GM23338 (cell line): ENCODE measurements around the gene RABL6. TPM values are rescaled to one million over a fixed set of nuclear protein-coding genes. Genes with fewer than 3 reads are reported as not detected.

Source experiments
- ATAC-seq: fragments of 200-7000 bp; cut with Tn5 transposase; 3 replicates; pipeline ENCODE4 v1.9.1; 2020
- DNase-seq: peaks from one replicate; pipeline ENCODE4 v3.0.0-alpha.2; 2015; ENCODE audit warnings: low spot score
- H2AFZ ChIP-seq: fragments of 200-600 bp; sonication (generic); 2 replicates; pipeline ENCODE4 v1.8.0; 2016; ENCODE audit warnings: antibody characterized with exemption, mild to moderate bottlenecking, moderate library complexity
- H3F3A ChIP-seq: fragments of 200-600 bp; sonication (generic); replicated peaks from 2 replicates; pipeline ENCODE4 v1.8.0; 2017; ENCODE audit warnings: antibody characterized with exemption, mixed run types, low read depth
- H3K27ac ChIP-seq: fragments of 200-600 bp; sonication (generic); 2 replicates; pipeline ENCODE4 v1.6.1; 2016; ENCODE audit warnings: low read depth
- H3K27me3 ChIP-seq: fragments of 200-600 bp; sonication (generic); 2 replicates; pipeline ENCODE4 v1.8.0; 2016; ENCODE audit warnings: mild to moderate bottlenecking, mixed run types, moderate library complexity; ENCODE audit not compliant: insufficient read depth
- H3K36me3 ChIP-seq: fragments of 200-600 bp; sonication (generic); 2 replicates; pipeline ENCODE4 v1.8.0; 2016; ENCODE audit warnings: mild to moderate bottlenecking; ENCODE audit not compliant: insufficient read depth
- H3K4me1 ChIP-seq: fragments of 200-600 bp; sonication (generic); 2 replicates; pipeline ENCODE4 v1.8.0; 2016; ENCODE audit warnings: mild to moderate bottlenecking, moderate library complexity; ENCODE audit not compliant: insufficient read depth
- H3K4me2 ChIP-seq: fragments of 200-600 bp; sonication (generic); 2 replicates; pipeline ENCODE4 v1.7.1; 2017; ENCODE audit warnings: mixed run types
- H3K4me3 ChIP-seq: fragments of 200-600 bp; sonication (generic); 2 replicates; pipeline ENCODE4 v1.6.1; 2016; ENCODE audit warnings: mixed run types
- H3K79me2 ChIP-seq: fragments of 200-600 bp; sonication (generic); replicated peaks from 2 replicates; pipeline ENCODE4 v1.8.0; 2017; ENCODE audit warnings: mild to moderate bottlenecking; ENCODE audit not compliant: insufficient read depth
- H3K9me2 ChIP-seq: fragments of 200-600 bp; sonication (generic); 2 replicates; pipeline ENCODE4 v1.8.0; 2017; ENCODE audit not compliant: insufficient read depth
- H4K20me1 ChIP-seq: fragments of 200-600 bp; sonication (generic); replicated peaks from 2 replicates; pipeline ENCODE4 v1.8.0; 2017; ENCODE audit warnings: mild to moderate bottlenecking; ENCODE audit not compliant: insufficient read depth
- H3K27ac Mint-ChIP-seq: 2 replicates; pipeline ENCODE4 v1.8.0; 2020; ENCODE audit warnings: inconsistent platforms, mild to moderate bottlenecking, moderate library complexity, mixed read lengths
- H3K27me3 Mint-ChIP-seq: 3 replicates; pipeline ENCODE4 v1.8.0; 2022; ENCODE audit warnings: low read depth, mild to moderate bottlenecking, moderate library complexity, mixed read lengths, inconsistent platforms; ENCODE audit not compliant: insufficient read depth, poor library complexity
- H3K36me3 Mint-ChIP-seq: 3 replicates; pipeline ENCODE4 v1.8.0; 2021; ENCODE audit warnings: low read depth, mild to moderate bottlenecking, inconsistent platforms, moderate library complexity, mixed read lengths
- H3K4me1 Mint-ChIP-seq: 3 replicates; pipeline ENCODE4 v1.8.0; 2020; ENCODE audit warnings: mild to moderate bottlenecking, inconsistent platforms, mixed read lengths
- H3K4me3 Mint-ChIP-seq: 3 replicates; pipeline ENCODE4 v1.8.0; 2021; ENCODE audit warnings: moderate library complexity, mild to moderate bottlenecking, inconsistent platforms, mixed read lengths
- H3K9me3 Mint-ChIP-seq: 3 replicates; pipeline ENCODE4 v1.8.0; 2020; ENCODE audit warnings: moderate library complexity, mild to moderate bottlenecking, inconsistent platforms, mixed read lengths
- EZH2 ChIP-seq: fragments of 200-600 bp; sonication (generic); IDR thresholded peaks from one replicate; pipeline ENCODE4 v1.8.0; 2017; ENCODE audit warnings: antibody characterized with exemption, mild to moderate bottlenecking, low read depth; ENCODE audit not compliant: unreplicated experiment
- JUNB ChIP-seq: IDR thresholded peaks from one replicate; pipeline ENCODE4 v1.6.1; 2016; ENCODE audit warnings: antibody characterized with exemption; ENCODE audit not compliant: unreplicated experiment
- POLR2AphosphoS5 ChIP-seq: IDR thresholded peaks from 2 replicates; pipeline ENCODE4 v1.6.1; 2016; ENCODE audit warnings: antibody characterized with exemption, low read depth
- STAT1 ChIP-seq: IDR thresholded peaks from one replicate; pipeline ENCODE4 v1.6.1; 2016; ENCODE audit warnings: antibody characterized with exemption; ENCODE audit not compliant: unreplicated experiment
- long read RNA-seq: library from polyadenylated mRNA; unstranded; transcript quantifications from one replicate; pipeline ENCODE4 v2.0.0, GENCODE V29; 2020; ENCODE audit not compliant: unreplicated experiment
- polyA plus RNA-seq: library from polyadenylated mRNA; unstranded; fragments of >200 nt; fragmentation: Nextera tagmentation; extraction: Ambion mirVana; gene quantifications from 2 replicates; pipeline ENCODE4 v1.2.1, GENCODE V29; 2016
- total RNA-seq: library from RNA; depleted of rRNA; stranded (reverse); fragments of >200 nt; shearing (Covaris generic); gene quantifications from 2 replicates; pipeline ENCODE4 v1.2.3, GENCODE V29; 2014; rRNA removed
- TF ChIP-seq, protein P1 (sequence below): IDR thresholded peaks from one replicate; pipeline ENCODE4 v1.6.1; 2018; ENCODE audit warnings: antibody characterized with exemption; ENCODE audit not compliant: unreplicated experiment
- TF ChIP-seq, protein P2 (sequence below), 2 experiments: fragments of 200-600 bp in 1 of 2; sonication (generic) in 1 of 2; conservative IDR thresholded peaks; 2 replicates each; pipeline versions ENCODE4 v1.5.1 to v1.6.1; 2016 to 2017; ENCODE audit warnings: antibody characterized with exemption in 2 of 2, low read depth in 2 of 2, mild to moderate bottlenecking in 2 of 2, moderate library complexity in 1 of 2

RABL6 gene, protein sequence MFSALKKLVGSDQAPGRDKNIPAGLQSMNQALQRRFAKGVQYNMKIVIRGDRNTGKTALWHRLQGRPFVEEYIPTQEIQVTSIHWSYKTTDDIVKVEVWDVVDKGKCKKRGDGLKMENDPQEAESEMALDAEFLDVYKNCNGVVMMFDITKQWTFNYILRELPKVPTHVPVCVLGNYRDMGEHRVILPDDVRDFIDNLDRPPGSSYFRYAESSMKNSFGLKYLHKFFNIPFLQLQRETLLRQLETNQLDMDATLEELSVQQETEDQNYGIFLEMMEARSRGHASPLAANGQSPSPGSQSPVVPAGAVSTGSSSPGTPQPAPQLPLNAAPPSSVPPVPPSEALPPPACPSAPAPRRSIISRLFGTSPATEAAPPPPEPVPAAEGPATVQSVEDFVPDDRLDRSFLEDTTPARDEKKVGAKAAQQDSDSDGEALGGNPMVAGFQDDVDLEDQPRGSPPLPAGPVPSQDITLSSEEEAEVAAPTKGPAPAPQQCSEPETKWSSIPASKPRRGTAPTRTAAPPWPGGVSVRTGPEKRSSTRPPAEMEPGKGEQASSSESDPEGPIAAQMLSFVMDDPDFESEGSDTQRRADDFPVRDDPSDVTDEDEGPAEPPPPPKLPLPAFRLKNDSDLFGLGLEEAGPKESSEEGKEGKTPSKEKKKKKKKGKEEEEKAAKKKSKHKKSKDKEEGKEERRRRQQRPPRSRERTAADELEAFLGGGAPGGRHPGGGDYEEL
- 117 and 127 TPM in 2 replicates for total RNA-seq
- polyA plus RNA-seq = 59.1 and 66.7 TPM in 2 replicates
- long read RNA-seq, partial matches to known transcripts = 8 of 9 reads
- long read RNA-seq, other reads (novel, unspliced or antisense) = 0 of 9 reads

DNA sequence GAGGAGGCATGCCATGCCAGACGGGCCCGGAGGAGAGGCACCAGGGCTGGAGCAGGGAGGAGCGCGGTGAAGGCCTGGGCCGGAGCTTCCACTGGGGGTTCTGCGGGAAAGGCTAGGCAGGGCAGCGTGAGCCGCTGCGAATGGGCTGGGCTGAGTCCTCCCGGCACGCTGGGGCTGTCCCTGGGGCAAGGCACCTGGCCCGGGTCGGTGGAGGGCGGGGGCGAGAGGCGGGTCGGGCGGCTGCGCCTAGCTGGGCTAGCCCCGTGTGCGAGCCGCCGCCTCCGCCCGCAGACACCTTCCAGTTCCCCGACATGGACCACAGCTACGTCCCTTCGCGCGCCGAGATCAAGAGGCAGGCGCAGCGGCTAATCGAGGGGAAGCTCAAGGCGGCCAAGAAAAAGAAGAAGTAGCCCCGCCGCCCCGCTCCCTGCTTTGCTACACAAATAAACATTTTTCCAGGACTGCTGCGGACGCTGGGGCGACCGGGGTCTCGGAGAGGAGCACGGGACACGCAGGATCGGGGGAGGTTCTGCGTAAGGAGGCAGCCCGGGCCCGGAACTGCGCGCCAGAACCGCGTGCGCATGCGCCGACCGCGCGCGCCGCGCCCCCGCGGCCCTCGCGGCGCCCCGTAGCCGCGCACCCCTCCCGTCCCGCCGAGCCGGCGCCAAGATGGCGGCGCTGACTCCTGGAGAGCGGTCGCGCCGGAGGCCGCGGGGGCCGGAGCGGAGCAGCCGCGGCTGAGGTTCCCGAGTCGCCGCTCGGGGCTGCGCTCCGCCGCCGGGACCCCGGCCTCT is at the start of gene RABL6:
RABL6 (plus strand) TSS at position 668 of the 794 bp plus-strand sequence. CDS start 249 bp downstream, outside the sequence.
- Histone ChIP-seq H3K4me1 (peaks cover 11% of the 10 kb centered on the region; the same call in 1 of the 2 replicates), H3K9me2 (no peaks in the 10 kb centered on the region), H3K4me2 (peak within 1 kb of the TSS; percentile 94), H3K27ac (0 out of 2 replicates have a peak within 1 kb of the TSS, but pooled peaks have one; percentile 50), H3K36me3 (peaks cover 4% of the 10 kb centered on the region; the same call in 1 of the 2 replicates), H2AFZ (0 out of 2 replicates have a peak within 1 kb of the TSS, but pooled peaks have one; percentile 89), H3K79me2 (peaks cover 41% of the 10 kb centered on the region), H4K20me1 (peaks cover 34% of the 10 kb centered on the region), H3K4me3 (peak within 1 kb of the TSS; percentile 97), H3F3A (0 out of 2 replicates have a peak, but pooled peaks cover 3% of the 10 kb centered on the region), H3K27me3 (no peaks in the 10 kb centered on the region)
- H3K9me3 Mint-ChIP-seq = no peaks in the 10 kb centered on the region; the same call in 2 of the 3 replicates
- H3K27me3 Mint-ChIP-seq = peaks cover 23% of the 10 kb centered on the region
- DNase-seq (peak; percentile 83), ATAC-seq (peak; percentile 71)
- peak within 1 kb of the TSS; percentile 88 for H3K4me3 Mint-ChIP-seq
- peak within 1 kb of the TSS; percentile 91 for H3K27ac Mint-ChIP-seq
- TF ChIP-seq EZH2 (no peak), POLR2AphosphoS5 (peak; percentile 78)
- H3K4me1 Mint-ChIP-seq = peaks cover 23% of the 10 kb centered on the region
- peaks cover 30% of the 10 kb centered on the region for H3K36me3 Mint-ChIP-seq

DNA sequence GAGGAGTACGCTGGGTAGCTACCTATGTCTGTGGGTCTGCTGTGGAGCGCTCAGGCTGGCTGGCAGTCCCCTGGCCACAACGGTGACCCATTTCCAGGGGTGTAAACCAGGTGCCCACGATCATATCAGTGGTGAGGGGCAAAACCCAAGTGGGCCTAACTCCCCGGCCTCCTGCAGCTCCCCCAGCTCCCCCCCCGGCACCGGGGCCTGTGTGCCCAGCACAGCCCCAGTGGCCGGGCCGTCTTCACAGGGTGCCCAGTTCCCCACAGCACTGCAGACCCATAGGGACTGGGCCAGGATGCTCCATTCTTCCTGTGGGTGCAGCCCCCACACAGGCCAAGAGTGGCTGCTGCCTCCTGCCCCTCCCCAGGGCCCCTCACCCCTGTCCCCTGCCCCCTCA is 48.7 kb upstream of the RABL6 start:
- Histone ChIP-seq H3F3A (0 out of 2 replicates have a peak, but pooled peaks cover 5% of the 10 kb centered on the region), H4K20me1 (no peaks in the 10 kb centered on the region), H3K27ac (no peak overlapping the region), H3K27me3 (no peaks in the 10 kb centered on the region), H3K4me3 (no peak overlapping the region), H3K9me2 (no peaks in the 10 kb centered on the region), H3K36me3 (no peaks in the 10 kb centered on the region), H3K4me2 (no peak overlapping the region), H3K79me2 (no peaks in the 10 kb centered on the region), H2AFZ (no peak overlapping the region), H3K4me1 (no peaks in the 10 kb centered on the region)
- ATAC-seq (no peak), DNase-seq (no peak)
- Mint-ChIP-seq H3K27ac (no peak overlapping the region), H3K36me3 (no peaks in the 10 kb centered on the region), H3K4me3 (no peak overlapping the region), H3K9me3 (peaks cover 12% of the 10 kb centered on the region), H3K4me1 (peaks cover 13% of the 10 kb centered on the region), H3K27me3 (peaks cover 11% of the 10 kb centered on the region)
- TF ChIP-seq STAT1 (no peak), JUNB (no peak), EZH2 (no peak)
- TF ChIP-seq, protein P1, sequence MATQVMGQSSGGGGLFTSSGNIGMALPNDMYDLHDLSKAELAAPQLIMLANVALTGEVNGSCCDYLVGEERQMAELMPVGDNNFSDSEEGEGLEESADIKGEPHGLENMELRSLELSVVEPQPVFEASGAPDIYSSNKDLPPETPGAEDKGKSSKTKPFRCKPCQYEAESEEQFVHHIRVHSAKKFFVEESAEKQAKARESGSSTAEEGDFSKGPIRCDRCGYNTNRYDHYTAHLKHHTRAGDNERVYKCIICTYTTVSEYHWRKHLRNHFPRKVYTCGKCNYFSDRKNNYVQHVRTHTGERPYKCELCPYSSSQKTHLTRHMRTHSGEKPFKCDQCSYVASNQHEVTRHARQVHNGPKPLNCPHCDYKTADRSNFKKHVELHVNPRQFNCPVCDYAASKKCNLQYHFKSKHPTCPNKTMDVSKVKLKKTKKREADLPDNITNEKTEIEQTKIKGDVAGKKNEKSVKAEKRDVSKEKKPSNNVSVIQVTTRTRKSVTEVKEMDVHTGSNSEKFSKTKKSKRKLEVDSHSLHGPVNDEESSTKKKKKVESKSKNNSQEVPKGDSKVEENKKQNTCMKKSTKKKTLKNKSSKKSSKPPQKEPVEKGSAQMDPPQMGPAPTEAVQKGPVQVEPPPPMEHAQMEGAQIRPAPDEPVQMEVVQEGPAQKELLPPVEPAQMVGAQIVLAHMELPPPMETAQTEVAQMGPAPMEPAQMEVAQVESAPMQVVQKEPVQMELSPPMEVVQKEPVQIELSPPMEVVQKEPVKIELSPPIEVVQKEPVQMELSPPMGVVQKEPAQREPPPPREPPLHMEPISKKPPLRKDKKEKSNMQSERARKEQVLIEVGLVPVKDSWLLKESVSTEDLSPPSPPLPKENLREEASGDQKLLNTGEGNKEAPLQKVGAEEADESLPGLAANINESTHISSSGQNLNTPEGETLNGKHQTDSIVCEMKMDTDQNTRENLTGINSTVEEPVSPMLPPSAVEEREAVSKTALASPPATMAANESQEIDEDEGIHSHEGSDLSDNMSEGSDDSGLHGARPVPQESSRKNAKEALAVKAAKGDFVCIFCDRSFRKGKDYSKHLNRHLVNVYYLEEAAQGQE = no peak
- TF ChIP-seq, protein P2, sequence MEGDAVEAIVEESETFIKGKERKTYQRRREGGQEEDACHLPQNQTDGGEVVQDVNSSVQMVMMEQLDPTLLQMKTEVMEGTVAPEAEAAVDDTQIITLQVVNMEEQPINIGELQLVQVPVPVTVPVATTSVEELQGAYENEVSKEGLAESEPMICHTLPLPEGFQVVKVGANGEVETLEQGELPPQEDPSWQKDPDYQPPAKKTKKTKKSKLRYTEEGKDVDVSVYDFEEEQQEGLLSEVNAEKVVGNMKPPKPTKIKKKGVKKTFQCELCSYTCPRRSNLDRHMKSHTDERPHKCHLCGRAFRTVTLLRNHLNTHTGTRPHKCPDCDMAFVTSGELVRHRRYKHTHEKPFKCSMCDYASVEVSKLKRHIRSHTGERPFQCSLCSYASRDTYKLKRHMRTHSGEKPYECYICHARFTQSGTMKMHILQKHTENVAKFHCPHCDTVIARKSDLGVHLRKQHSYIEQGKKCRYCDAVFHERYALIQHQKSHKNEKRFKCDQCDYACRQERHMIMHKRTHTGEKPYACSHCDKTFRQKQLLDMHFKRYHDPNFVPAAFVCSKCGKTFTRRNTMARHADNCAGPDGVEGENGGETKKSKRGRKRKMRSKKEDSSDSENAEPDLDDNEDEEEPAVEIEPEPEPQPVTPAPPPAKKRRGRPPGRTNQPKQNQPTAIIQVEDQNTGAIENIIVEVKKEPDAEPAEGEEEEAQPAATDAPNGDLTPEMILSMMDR (conservative IDR thresholded peaks at IDR 0.05; ENCODE audit: low read depth in 2 of 2) = no peak
